ENCODE measurements around the gene ERBIN. TPM values are rescaled to one million over a fixed set of nuclear protein-coding genes. Genes with fewer than 3 reads are reported as not detected.

Gene ERBIN
- total RNA-seq, 1 donor from 2014 or later: 29.8 TPM

Other genes with a start within 250 kb of the ERBIN start
- 11.3 and 12.2 TPM in 2 replicates for gene SGTB, start 204.5 kb upstream of the ERBIN start, total RNA-seq
- 24.4 TPM in 2 replicates for gene NLN, start 204.4 kb upstream of the ERBIN start, total RNA-seq
- gene SREK1, start 217.7 kb downstream of the ERBIN start, total RNA-seq: 72.0 and 76.7 TPM in 2 replicates

Measured in activated T-helper 1 cell treated with anti-CD3 and anti-CD28 coated beads, Interleukin-12 subunit alpha, Interleukin-12 subunit beta, Interleukin-2, Interleukin-4 antibody, amounts not matched to agents 30 ng/mL and 10 ng/mL and 1 ng/mL, durations not matched to agents 14 hours and 24 hours and 36 hours (primary cell).